ENCODE results near the gene PAX7. TPM values are rescaled to one million over a fixed set of nuclear protein-coding genes. Genes with fewer than 3 reads are reported as not detected.

PAX7 gene
- total RNA-seq, 2 experiments from 2014 or later = not detected

- ChIA-PET CTCF (no interaction called here), POLR2A (no interaction called here)
- DNase-seq (no peak), ATAC-seq (ENCODE audit: poor library complexity) (no peak)
- Histone ChIP-seq H3K27me3 (ENCODE audit: control insufficient read depth in 1 of 2, insufficient read depth in 2 of 2, low read length in 2 of 2) (peaks cover 18 to 38% of the 10 kb centered on the region in 2 experiments), H3K4me1 (ENCODE audit: insufficient read depth, low read length) (no peaks in the 10 kb centered on the region), H3K9me3 (ENCODE audit: control insufficient read depth in 1 of 2, insufficient read depth in 1 of 2, low read length in 2 of 2) (peaks cover 0 to 8% of the 10 kb centered on the region in 2 experiments), H3K36me3 (ENCODE audit: insufficient read depth, low read length) (no peaks in the 10 kb centered on the region), H3K27ac (ENCODE audit: low read depth in 1 of 2, low read length in 2 of 2) (no peak overlapping the region), H3K4me3 (ENCODE audit: low read length) (no peak overlapping the region)
- TF ChIP-seq, protein P1, sequence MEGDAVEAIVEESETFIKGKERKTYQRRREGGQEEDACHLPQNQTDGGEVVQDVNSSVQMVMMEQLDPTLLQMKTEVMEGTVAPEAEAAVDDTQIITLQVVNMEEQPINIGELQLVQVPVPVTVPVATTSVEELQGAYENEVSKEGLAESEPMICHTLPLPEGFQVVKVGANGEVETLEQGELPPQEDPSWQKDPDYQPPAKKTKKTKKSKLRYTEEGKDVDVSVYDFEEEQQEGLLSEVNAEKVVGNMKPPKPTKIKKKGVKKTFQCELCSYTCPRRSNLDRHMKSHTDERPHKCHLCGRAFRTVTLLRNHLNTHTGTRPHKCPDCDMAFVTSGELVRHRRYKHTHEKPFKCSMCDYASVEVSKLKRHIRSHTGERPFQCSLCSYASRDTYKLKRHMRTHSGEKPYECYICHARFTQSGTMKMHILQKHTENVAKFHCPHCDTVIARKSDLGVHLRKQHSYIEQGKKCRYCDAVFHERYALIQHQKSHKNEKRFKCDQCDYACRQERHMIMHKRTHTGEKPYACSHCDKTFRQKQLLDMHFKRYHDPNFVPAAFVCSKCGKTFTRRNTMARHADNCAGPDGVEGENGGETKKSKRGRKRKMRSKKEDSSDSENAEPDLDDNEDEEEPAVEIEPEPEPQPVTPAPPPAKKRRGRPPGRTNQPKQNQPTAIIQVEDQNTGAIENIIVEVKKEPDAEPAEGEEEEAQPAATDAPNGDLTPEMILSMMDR (IDR thresholded peaks at IDR 0.05) = no peak
- no peaks in the 10 kb centered on the region for H3K9me3 Mint-ChIP-seq
- H3K4me1 Mint-ChIP-seq (ENCODE audit: low read depth) = no peaks in the 10 kb centered on the region
- H3K36me3 Mint-ChIP-seq (ENCODE audit: low read depth) = no peaks in the 10 kb centered on the region
- H3K27ac Mint-ChIP-seq = no peak overlapping the region
- H3K4me3 Mint-ChIP-seq = no peak overlapping the region
- peaks cover 74% of the 10 kb centered on the region for H3K27me3 Mint-ChIP-seq
- intact Hi-C loops (cut with DNase I, micrococcal nuclease) = no loop called here
Observed at GRCh38 chr1:18731148-18731547, 100.5 kb downstream of the PAX7 start.

DNA sequence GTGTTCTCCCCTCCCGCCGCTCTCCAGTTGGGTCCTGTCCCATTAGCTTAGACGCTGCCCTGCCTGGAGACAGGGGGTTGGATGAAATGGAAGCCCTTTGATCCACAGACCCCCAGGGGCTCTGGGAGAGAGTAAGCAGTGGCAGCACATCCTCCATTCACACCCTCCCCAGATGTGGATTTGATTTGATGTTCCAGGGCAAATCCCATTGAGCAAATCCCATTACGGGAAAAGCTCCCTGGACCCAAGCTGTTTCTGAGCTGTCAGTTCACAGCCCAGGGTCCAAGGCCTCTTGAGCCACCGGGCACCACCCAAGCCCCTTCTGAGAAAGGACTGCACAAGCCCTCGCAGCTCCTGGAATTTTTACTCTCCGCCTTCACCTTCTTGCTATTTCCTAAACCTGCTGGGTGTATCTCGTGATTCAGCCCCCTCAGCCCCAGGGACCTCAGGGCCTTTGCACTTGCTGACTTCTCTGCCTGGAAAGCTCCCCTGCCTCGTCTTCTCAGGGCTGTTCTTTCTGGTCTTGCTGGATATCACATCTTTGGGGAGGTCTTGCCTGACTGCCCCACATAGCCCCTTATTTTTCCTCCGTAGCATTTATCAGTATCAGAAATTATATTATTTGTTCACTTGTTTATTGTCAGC is 101.1 kb downstream of the PAX7 start:
- Histone ChIP-seq H3K27ac (ENCODE audit: low read depth in 1 of 2, low read length in 2 of 2) (no peak overlapping the region), H3K4me3 (ENCODE audit: low read length) (no peak overlapping the region), H3K36me3 (ENCODE audit: insufficient read depth, low read length) (no peaks in the 10 kb centered on the region), H3K27me3 (ENCODE audit: control insufficient read depth in 1 of 2, insufficient read depth in 2 of 2, low read length in 2 of 2) (peaks cover 15 to 37% of the 10 kb centered on the region in 2 experiments), H3K4me1 (ENCODE audit: insufficient read depth, low read length) (no peaks in the 10 kb centered on the region), H3K9me3 (ENCODE audit: control insufficient read depth in 1 of 2, insufficient read depth in 1 of 2, low read length in 2 of 2) (peaks cover 0 to 8% of the 10 kb centered on the region in 2 experiments)
- Mint-ChIP-seq H3K9me3 (no peaks in the 10 kb centered on the region), H3K27me3 (peaks cover 69% of the 10 kb centered on the region), H3K4me3 (no peak overlapping the region), H3K36me3 (ENCODE audit: low read depth) (no peaks in the 10 kb centered on the region), H3K27ac (no peak overlapping the region), H3K4me1 (ENCODE audit: low read depth) (no peaks in the 10 kb centered on the region)
- TF ChIP-seq, protein P1 (IDR thresholded peaks at IDR 0.05) = no peak
- ChIA-PET POLR2A (no interaction called here), CTCF (no interaction called here)
- ATAC-seq (ENCODE audit: poor library complexity) (no peak), DNase-seq (no peak)
- intact Hi-C loops (cut with DNase I, micrococcal nuclease) = no loop called here

DNA sequence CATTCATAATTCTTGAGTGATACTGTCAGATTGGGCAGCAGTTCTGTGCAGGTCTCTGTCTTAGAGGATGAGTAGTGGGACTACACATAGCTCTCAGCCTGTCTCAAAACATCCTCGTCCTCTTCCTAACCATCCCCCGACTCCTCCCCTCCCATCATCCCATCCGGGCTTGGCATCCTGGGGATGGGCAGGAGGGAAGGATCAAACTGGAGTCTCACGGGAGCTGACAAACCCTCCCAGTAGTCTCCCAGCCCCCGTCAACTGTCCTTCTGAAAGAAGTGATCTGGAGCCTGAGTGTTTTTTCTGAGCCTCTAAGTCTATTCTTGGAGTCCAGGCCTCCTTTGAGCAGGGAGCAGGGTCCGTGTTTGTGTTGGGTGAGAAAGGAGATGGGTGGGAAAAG is 102.0 kb downstream of the PAX7 start:
- H3K4me3 ChIP-seq (ENCODE audit: low read length) = no peak overlapping the region
- no peaks in the 10 kb centered on the region for H3K9me3 Mint-ChIP-seq
- H3K4me1 ChIP-seq (ENCODE audit: insufficient read depth, low read length) = no peaks in the 10 kb centered on the region
- H3K27me3 ChIP-seq (ENCODE audit: control insufficient read depth in 1 of 2, insufficient read depth in 2 of 2, low read length in 2 of 2) = peaks cover 13 to 37% of the 10 kb centered on the region in 2 experiments
- no peak overlapping the region for H3K27ac ChIP-seq (ENCODE audit: low read depth in 1 of 2, low read length in 2 of 2)
- H3K36me3 ChIP-seq (ENCODE audit: insufficient read depth, low read length) = no peaks in the 10 kb centered on the region
- H3K4me3 Mint-ChIP-seq = no peak overlapping the region
- peaks cover 0 to 8% of the 10 kb centered on the region in 2 experiments for H3K9me3 ChIP-seq (ENCODE audit: control insufficient read depth in 1 of 2, insufficient read depth in 1 of 2, low read length in 2 of 2)
- ChIA-PET POLR2A (no interaction called here), CTCF (no interaction called here)
- no peak for ATAC-seq (ENCODE audit: poor library complexity)
- H3K27me3 Mint-ChIP-seq = peaks cover 65% of the 10 kb centered on the region
- intact Hi-C loops (cut with DNase I, micrococcal nuclease) = no loop called here
- H3K4me1 Mint-ChIP-seq (ENCODE audit: low read depth) = no peaks in the 10 kb centered on the region
- H3K36me3 Mint-ChIP-seq (ENCODE audit: low read depth) = no peaks in the 10 kb centered on the region
- no peak overlapping the region for H3K27ac Mint-ChIP-seq
- TF ChIP-seq, protein P1 (IDR thresholded peaks at IDR 0.05) = no peak
- DNase-seq = no peak
